NOMO-1 treated with dmso at 0.1 percent for 144 hours (cell line): ENCODE data around the gene ANXA2.
A peak's percentile ranks its signal among the peaks of the same experiment; 100 is the strongest.
"Not testable (repeated sequence)": the region's sequence is repeated elsewhere in the genome, so short reads cannot be mapped to it uniquely, and the experiment has no call there.

Experiments used
- DNase-seq: peaks from one replicate; lab custom pipeline; 2025; ENCODE audit not compliant: unreplicated experiment; lab: John Stamatoyannopoulos, UW

The ANXA2 gene

DNA sequence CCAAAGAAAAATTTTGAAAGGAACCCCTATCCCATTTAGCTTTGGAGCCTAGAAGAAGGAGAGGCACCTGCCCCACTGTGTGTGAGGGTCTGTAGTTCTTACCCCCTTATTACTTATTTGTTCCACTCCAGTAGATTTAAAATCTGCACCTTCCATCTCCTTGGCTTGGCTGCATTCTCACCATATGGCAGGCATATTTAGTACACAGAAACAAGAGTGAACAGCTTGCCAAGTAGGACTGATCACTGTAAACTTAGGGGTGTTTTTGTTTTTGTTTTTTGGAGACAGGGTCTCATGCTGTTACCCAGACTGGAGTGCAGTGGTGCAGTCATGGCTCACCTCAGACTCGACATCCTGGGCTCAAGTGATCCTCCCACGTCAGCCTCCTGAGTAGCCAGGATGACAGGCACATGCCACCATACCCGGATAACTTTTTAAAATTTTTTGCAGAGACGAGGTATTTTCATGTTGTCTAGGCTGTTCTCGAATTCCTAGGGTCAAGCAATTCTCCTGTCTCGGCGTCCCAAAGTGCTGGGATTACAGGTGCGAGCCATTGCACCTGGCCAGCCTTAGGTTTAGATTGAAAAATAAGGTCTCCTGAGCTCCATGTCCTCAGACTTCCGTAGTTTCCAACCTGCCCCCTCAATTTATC is 14.1 kb upstream of the ANXA2 start:
- no peak for DNase-seq

DNA sequence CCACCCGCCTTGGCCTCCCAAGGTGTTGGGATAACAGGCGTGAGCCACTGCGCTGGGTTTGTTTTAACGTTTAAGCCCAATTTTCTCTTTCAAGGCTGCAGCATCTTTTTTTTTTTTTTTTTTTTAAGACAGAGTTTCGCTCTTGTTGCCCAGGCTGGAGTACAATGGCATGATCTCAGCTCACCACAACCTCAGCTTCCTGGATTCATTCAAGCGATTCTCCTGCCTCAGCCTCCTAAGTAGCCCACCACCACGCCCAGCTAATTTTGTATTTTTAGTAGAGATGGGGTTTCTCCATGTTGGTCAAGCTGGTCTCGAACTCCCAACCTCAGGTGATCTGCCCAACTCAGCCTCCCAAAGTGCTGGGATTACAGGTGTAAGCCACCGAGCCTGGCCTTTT is 12.6 kb upstream of the ANXA2 start:
- DNase-seq = not testable (repeated sequence)

DNA sequence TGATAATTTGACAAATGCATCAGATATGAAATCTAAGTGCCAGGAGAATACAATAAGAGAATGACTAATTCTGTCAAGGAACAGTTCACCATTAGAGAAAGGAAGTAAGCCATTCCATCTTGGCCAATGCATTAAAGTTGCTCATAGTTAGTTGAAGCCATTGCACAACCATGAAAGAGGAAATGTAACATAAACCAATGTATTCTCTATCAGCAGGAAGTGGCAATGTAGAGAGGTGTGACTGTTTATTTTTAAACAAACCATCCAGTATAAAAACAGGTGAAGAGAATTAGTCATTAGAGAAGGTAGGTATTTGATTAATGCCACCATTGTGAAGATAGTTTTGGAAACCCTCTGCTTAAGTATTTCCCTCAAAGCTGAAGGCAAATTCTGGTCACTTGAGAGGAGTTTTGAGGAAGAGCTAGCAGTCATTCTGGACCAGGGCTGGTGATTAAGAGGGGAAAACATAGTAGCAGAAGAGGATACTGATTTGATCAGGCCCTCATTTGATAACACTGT is 10.7 kb upstream of the ANXA2 start:
- DNase-seq = peak; percentile 66

DNA sequence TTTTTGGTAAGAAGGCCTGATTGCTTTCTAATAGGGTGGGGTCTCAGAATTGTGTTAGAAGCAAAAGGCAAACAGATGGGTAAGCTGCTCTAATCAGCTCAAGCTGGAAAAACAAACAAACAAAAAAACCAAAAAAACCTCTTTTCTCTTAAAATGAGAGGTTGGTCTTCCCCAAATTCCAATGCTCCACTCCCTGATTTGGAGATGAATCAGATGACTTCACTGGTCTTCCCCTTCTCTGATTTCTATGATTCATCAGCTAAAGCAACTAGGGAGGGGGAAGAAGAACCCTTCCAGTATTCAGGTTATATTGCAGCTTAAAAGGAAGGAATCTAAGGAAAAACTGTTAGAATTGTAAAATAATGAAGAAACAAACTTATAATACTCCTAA is 9.6 kb upstream of the ANXA2 start:
- DNase-seq = no peak

DNA sequence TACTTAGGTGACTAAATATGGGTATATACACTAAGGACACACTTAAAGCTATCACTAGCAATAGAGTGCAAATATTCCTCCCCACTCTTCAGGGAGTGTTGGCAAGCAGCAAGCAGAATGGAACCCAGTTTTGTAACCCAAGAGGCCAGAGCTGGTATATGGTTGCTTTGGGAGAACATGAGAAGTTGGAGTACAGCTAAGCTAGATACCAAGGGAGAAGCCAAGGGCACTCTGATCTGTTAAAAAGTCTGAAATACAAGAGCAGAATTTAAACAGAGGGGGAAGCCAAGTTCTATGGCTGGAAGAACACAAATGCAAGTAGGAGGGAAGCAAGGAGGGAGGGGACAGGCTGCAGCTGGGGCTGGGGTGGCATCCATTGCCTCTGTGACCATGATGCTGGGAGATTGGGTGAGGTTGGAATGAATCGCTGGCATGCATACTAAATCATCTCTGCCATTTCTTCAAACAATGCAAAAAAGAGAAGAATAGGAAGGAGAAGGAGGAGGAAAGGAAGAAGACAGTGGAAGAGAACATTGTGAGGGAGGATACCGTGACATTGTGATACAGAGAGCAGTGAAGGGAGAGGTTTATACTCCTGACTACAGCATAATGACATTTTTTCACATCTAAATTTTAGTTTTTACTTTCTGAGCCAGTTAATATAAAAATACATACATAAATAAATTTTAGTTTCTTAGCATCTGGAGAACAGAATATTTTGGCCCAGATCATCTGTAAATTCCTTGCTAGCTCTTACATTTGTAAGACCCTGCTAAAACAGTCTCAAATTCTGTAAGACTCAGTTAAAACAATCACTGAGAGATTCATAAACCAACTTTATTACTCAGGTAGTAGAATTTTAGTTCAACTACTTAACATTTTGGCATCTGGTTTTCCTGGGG is 9.0 kb upstream of the ANXA2 start:
- no peak for DNase-seq

DNA sequence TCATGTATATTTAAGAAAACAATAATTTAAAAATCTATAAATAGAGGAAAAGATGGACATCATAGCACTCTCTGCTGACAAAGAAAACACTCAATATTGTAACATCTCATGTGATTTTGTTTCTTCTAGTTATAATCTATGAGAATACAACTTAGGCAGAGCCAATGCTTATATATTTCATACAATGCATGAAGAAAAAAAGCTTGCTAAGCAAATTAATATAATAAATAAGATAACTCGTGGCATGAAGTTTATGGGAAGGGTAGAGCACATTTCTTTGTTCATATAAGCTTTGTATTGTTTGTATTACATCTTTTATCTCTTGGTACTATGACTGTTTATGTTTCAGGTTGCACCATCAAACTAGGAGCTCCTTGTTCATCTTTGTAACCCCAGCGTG is 7.6 kb upstream of the ANXA2 start:
- no peak for DNase-seq

DNA sequence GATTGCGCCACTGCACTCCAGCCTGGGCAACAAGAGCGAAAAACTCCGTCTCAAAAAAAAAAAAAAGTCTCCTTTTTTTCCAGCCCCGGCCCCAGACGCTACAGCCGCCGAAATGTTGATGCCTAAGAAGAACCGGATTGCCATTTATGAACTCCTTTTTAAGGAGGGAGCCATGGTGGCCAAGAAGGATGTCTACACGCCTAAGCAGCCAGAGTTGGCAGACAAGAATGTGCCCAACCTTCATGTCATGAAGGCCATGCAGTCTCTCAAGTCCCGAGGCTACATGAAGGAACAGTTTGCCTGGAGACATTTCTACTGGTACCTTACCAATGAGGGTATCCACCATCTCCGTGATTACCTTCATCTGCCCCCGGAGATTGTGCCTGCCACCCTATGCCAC is 6.6 kb upstream of the ANXA2 start:
- not testable (repeated sequence) for DNase-seq

DNA sequence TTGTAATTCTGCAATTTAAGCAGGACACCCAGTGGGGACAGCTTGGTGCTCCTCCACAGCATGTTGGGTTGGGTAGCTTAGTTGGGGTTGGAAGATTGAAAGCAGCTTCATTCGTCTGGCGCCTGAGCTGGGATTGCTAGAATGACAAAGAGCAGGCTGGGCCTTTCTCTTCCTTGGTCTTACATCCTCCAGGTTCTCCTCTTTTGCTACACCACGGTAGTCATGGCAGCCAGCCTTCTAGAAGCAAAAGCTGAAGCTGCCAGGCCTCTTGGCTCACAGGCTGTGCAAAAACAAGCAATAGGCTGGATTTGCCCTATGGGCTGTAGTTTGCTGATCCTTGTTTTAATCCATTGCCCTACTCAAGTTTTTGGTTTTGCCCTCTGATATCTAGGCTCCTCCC is 3.2 kb upstream of the ANXA2 start:
- no peak for DNase-seq

DNA sequence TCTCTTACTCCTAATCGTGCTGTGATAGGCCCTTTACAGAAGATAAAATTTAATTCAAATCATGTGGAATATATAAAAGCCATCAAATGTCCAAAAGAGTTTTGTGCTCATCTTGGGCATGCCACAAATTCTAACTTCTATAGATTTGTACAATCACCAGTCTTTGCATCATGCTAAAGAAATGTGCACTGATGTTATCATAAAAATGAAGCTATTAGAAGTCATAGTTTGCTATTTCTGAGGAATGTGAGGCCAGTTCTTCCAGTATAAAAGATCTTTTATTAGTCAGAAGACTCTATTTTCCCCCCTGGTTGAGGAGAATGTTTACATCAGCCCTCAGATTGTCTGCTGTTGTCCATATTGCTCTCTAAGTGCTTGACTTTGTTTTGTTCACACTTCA is 2.1 kb upstream of the ANXA2 start:
- DNase-seq = no peak

DNA sequence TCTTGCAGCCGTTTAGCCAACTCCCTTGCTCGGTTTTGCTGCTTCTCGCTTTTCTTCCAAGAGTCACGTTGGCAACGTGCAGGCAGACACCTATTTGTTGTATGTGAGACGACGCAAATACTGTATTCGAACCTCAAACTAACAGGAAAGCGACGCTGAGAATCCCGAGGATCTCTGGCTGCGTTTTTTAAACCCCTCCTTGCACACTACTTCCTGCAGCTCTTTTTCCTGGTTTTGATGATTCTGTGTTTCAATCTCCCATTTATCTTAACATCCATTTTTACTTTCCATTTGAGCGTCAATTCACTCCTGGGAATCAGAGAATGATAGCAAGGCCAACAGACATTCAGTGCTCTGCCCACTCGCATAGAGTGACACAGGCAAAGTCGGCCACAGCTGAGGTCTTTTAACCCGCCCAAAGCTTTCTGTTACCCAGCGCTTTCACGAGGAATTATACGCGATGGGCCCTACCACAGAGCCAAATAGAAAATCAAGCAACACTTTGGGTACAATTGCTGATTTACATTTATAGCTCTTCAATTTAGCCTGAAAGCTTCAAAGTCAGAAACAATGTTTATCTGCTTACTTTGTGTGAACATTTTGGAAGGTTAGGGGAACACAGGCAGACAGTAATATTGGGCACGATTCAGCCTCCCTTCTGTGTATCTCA is 1.6 kb upstream of the ANXA2 start:
- no peak for DNase-seq

DNA sequence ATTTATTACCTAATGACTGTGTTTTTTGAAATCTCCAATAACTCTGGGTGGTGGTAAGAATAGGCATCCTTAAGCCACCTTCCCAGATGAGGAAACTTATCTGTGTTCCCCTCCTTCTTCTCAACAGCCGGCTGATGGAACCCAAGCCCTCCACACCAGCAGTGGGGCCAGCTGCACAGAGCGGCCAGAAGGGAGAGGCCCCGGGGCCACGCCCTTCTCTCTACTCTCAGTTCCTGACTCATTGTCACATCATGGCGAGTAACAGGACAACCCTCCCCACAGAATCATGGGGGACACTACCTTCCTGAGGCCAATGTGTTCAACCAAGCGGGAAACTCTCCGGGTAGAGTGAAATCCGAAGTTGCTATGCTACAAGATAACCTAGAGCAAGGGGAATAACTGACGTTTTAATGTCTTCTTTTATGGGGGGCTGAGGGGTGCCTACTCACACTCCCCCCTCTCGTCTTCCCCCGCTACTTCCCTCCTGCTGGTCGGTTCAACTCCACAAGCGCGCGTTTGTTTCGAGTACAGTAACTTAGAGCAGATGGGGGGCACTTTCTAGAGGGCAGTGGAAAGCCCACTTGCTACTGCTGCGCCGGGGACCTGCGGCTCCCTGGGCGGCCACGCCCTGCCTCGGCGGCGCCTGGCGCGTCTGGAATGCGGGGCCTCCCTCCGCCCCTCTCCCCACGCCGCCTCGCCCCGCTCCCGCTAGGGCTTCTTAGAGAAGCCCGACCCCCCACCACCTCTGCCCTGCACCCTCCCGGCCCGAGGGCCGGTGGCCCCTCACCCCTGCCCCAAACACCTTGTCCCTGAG is 621 bp downstream of the ANXA2 start:
- DNase-seq = peak; percentile 63

DNA sequence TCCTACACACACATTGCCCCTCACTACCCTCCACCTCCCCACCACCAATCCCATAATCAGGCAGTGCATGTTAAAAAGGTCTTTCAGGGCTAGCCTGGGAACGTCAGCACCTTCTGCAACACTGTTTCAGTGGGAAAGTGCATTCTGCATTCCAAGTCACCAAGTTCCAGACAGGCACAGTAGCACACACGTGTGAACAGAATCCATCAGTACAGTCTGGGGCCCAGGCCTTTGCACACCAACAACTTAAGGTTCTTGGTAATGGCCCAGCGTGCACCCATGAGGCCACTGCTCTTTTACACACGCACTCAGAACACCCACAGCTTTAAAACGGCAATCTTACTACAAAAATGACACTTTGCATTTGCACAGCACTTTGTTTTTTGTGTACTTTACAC is 1.2 kb downstream of the ANXA2 start:
- no peak for DNase-seq

DNA sequence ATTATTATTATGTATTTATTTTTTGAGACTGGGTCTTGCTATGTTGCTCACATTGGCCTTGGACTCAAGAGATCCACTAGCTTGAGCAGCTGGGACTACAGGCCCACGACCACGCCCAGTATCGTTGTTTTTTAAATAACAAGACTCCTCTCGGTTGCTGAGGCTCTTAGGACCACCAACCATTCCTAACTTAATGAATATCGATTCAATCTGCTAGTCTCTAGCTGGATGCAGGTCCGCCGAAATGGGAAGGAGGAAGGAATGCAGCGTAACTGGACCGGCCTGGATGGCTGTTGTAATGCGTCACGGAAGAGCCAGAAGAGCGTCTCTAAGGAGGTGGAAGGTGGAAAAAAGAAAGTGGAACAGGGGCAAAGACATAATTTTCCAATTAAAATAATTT is 1.7 kb downstream of the ANXA2 start:
- DNase-seq = no peak

DNA sequence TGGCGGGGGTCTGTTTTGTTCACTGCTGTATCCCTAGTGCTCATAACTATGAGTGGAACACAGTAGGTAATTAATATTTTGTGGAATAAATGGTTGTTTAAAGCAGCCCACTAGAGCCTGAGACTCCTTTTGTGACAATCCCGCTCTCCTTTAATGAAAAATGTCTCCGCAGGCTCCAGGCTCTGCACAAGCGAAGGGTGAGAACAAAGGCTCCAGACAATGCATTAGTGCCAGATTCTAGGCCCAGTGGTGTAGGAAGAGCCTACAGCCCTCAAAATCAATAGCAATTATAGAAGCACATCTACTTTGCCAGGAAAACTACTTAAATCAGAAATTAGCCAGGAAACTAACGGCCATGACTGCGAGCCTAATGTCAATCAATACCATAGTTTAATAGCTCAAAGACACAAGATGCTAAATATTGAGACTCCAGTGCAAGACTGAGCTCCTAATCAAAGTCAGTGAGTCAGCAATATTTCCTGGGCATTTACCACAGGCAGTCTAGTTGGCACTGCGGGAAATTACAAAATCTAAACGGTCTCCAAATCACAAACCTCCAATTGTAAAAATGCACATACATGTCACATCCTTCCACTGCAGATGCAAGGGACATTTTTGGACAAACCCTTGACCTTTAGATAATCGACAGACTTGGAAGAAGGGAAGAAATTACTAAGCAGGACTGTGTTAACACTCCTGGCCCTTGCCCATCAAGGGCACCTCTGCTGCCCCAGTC is 2.3 kb downstream of the ANXA2 start:
- DNase-seq = peak; percentile 33

DNA sequence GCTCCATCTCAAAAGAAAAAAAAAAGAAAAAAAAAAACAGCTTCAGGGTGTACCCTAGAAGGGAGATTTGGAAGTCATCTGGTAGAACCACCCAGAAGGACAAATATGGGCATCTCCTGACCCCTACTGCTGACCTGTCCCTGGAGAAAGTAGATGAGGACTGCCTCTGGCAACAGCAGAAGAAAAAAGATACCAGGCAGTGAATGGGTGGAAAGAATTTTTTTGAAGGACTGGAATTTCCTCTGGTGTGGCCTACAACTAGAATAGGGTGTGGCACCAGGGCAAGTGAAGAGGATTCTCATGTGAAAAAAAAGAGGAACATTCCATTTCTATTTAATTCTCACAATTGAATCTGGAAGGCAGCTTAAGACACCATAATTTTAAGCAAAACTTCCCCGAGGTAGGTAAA is 3.1 kb downstream of the ANXA2 start:
- no peak for DNase-seq

DNA sequence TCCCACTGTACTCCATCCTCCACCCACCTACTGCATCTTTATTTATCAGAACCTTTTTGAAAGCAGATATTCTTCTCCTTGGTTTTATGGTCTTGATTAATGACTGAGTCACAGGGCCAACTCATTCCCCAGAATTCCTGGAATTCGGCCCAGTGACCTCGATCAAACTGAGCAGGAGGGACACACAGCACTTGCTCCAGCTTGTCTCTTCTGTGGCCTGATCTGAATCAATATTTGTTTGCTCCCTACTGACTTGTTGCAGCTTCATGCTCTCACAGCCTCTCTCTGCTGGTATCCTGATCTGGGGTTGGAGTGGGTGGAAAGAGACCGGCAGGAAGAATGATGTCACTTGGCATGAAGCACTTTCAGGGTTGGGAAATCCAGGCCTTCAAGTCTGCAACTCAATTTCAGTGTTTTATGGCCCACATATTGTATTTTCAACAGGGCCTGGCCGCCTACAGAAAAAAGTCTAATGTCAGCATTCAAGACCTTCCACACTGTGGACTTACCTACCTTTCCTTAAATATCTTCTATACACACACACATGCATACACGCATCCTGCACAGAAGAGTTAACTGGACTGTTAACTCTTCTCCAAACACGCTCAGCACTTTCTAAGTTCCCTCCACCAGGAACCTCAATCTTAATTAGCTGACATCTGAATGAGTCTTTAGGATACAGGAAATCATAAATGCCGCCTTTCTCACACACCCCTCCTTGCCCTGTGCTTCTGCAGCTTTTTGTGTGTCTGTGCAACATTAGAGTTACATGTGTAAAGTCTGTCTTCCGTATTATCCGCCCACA is 4.6 kb downstream of the ANXA2 start:
- DNase-seq = no peak

DNA sequence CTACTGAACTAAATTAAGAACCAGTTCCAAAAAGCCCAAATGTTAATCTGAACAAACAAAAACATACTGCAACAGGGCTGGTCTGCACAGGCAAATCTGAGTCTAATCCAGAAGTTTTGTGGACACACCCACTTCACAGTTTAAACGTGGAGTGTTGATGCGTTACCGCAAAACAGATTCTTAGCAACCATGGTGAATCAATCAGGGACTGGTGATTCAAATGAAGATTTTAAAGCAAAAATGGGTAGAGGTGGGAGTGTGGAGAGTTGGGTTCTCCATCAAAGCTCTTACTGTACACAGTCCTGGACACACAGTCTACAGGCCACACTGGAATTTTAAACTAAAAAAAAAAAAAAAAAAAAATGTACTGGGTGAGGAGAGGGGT is 5.2 kb downstream of the ANXA2 start:
- no peak for DNase-seq

DNA sequence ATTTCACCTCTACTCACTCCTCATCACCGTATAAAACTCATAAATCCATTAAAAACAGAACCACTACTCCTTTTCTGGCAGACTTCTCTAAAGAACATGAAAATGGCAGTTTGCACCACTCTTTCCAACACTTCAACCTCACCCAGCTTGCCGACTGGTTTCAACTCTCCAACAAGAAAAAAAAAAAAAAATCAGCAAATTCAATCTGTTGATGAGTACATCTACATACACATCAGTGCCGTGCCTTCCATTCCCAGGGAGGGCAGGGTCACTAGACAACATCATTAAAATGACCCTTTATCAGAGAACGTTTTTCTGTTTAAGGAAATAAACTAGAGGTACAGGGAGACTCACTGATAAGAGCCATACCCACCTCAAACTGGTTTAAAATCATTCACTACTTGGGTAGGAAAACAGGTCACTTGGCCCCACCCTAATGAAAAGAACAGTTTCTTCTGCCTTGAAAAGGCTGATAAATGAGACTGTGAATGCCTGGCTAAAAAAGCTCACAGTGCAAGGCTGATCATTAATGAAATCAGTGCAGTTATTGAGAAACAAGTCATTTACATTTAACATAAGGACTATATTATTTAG is 6.0 kb downstream of the ANXA2 start:
- no peak for DNase-seq

DNA sequence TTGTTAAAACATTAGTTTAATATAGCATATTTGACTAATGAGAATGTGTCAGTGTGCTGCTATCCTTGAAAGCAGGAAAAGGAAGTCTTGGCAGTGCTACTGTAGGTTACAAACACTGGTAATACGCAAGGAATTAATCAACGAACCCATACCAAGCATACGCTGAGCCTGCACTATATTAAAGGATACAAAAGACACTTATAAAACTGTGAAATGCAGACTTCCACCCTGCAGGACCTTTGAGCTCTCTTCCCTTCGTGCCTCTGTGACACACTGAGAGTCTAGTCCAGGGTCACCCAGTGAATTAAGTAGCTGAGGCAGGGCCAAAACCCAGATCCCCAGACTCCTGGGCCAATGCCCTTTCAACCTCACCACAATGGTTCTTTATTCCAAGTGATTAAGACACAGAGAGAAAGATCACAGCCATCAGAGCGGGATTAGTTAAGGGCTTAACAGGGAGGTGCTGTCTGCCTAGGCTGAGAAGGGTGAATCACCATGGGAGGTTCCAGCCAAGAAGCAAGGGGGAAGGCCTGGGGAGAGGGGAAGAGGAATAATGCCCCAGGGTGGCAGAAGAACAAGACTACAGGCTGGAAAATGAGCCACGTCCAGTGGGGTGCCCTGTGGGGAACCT is 6.8 kb downstream of the ANXA2 start:
- DNase-seq = no peak
